ENCODE results near the gene EXOG. TPM values are rescaled to one million over a fixed set of nuclear protein-coding genes. Genes with fewer than 3 reads are reported as not detected.

Gene EXOG
- total and polyA plus RNA-seq, 2 donors (not counting 3 experiments of a cell fraction or from before 2014, with no cell fraction given) = 10.8 to 21.9 TPM

- Histone ChIP-seq H3K9ac (replicated peaks; ENCODE audit: extremely low read depth, insufficient read depth, low read length) (no peak overlapping the region), H2AFZ (ENCODE audit: low read depth, low read length) (no peak overlapping the region), H3K4me2 (ENCODE audit: insufficient read depth, low read length) (no peak overlapping the region), H3K9me1 (replicated peaks; ENCODE audit: control insufficient read depth, extremely low read depth, insufficient read depth, low read length) (no peaks in the 10 kb centered on the region), H3K4me3 (replicated peaks in 1 of 3; ENCODE audit: insufficient read depth in 1 of 3, low read depth in 1 of 3, low read length in 3 of 3) (no peak overlapping the region), H3K79me2 (ENCODE audit: control insufficient read depth, insufficient read depth, low read length) (no peaks in the 10 kb centered on the region), H3K9me3 (replicated peaks; ENCODE audit: control insufficient read depth, insufficient read depth, low read length) (no peaks in the 10 kb centered on the region), H3K27ac (ENCODE audit: insufficient read depth, low read depth, low read length) (no peak overlapping the region), H3K4me1 (ENCODE audit: control insufficient read depth, extremely low read depth, insufficient read depth, low read length) (no peaks in the 10 kb centered on the region), H3K36me3 (ENCODE audit: control insufficient read depth in 2 of 2, extremely low read depth in 1 of 2, insufficient read depth in 2 of 2, low read length in 2 of 2) (peaks cover 3 to 8% of the 10 kb centered on the region in 2 experiments), H4K20me1 (replicated peaks; ENCODE audit: control insufficient read depth, extremely low read depth, insufficient read depth, low read length) (no peaks in the 10 kb centered on the region), H3K27me3 (ENCODE audit: control insufficient read depth in 2 of 2, insufficient read depth in 2 of 2, low read length in 2 of 2) (no peaks in the 10 kb centered on the region)
- POLR2A ChIA-PET = no interaction called here
- DNase-seq (ENCODE audit: low read depth, low spot score) (no peak), FAIRE-seq (no peak)
- no TSS peak for BruUV-seq (replicated peaks)
- dilution Hi-C loops (cut with MboI; ENCODE audit: extremely low pct_ligation_motif_present, low sequenced_read_pairs) (no loop called here), intact Hi-C loops (cut with micrococcal nuclease) (no loop called here)
- CTCF ChIA-PET = no interaction called here
- no peak for TF ChIP-seq FOS (IDR thresholded peaks at IDR 0.05; ENCODE audit: borderline replicate concordance, insufficient read depth, low read length)
- no peak for TF ChIP-seq EZH2 (IDR thresholded peaks at IDR 0.05; ENCODE audit: borderline replicate concordance, low read depth, low read length, severe bottlenecking)
- no peak for TF ChIP-seq JUN (IDR thresholded peaks at IDR 0.05; ENCODE audit: borderline replicate concordance, insufficient read depth, insufficient read length, low read depth)
- TF ChIP-seq POLR2AphosphoS5 (IDR thresholded peaks at IDR 0.05; ENCODE audit: insufficient read depth, low read depth, low read length) = no peak
- TF ChIP-seq, protein P1, sequence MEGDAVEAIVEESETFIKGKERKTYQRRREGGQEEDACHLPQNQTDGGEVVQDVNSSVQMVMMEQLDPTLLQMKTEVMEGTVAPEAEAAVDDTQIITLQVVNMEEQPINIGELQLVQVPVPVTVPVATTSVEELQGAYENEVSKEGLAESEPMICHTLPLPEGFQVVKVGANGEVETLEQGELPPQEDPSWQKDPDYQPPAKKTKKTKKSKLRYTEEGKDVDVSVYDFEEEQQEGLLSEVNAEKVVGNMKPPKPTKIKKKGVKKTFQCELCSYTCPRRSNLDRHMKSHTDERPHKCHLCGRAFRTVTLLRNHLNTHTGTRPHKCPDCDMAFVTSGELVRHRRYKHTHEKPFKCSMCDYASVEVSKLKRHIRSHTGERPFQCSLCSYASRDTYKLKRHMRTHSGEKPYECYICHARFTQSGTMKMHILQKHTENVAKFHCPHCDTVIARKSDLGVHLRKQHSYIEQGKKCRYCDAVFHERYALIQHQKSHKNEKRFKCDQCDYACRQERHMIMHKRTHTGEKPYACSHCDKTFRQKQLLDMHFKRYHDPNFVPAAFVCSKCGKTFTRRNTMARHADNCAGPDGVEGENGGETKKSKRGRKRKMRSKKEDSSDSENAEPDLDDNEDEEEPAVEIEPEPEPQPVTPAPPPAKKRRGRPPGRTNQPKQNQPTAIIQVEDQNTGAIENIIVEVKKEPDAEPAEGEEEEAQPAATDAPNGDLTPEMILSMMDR (IDR thresholded peaks at IDR 0.05; ENCODE audit: extremely low read depth in 1 of 2, insufficient read depth in 1 of 2, low read depth in 1 of 2, low read length in 2 of 2) = no peak
- TF ChIP-seq MAX (IDR thresholded peaks at IDR 0.05; ENCODE audit: insufficient read depth, insufficient read length) = no peak
- TF ChIP-seq GATA2 (IDR thresholded peaks at IDR 0.05; ENCODE audit: insufficient read depth, insufficient read length, low read depth, low read length) = no peak
- no peak for TF ChIP-seq POLR2A (IDR thresholded peaks at IDR 0.05; ENCODE audit: low read depth, low read length)
- TF ChIP-seq MYC (IDR thresholded peaks at IDR 0.05; ENCODE audit: low read depth, low read length) = no peak
These were observed 8.8 kb upstream of the EXOG start for GRCh38 chr3:38487323-38487722.
